Fibroblast of peridontal ligament (primary cell): ENCODE measurements around the gene KCND3.

ENCODE experiments used
- DNase-seq: peaks from one replicate; pipeline ENCODE4 v3.0.0-alpha.2; 2010; ENCODE audit errors: extremely low read depth

KCND3 gene

GRCh38 chr1:111989531-111990025, at the start of gene KCND3:
Gene KCND3, minus strand, starts transcription at chr1:111989668.
- peak; percentile 3 for DNase-seq

GRCh38 chr1:112034277-112034676, 44.8 kb upstream of the KCND3 start:
- DNase-seq, result no peak

- no peak for DNase-seq
These were observed 44.1 kb upstream of the KCND3 start for GRCh38 chr1:112033439-112034120.

GRCh38 chr1:112030157-112030556, 40.7 kb upstream of the KCND3 start:
- DNase-seq, result no peak

GRCh38 chr1:112027696-112028095, 38.2 kb upstream of the KCND3 start:
- DNase-seq, result no peak

GRCh38 chr1:112026501-112026900, 37.0 kb upstream of the KCND3 start:
- DNase-seq, result no peak

GRCh38 chr1:112026016-112026415, 36.5 kb upstream of the KCND3 start:
- peak; percentile 43 for DNase-seq

- DNase-seq, result no peak
These were observed 31.8 kb upstream of the KCND3 start for GRCh38 chr1:112021263-112021662.

- no peak for DNase-seq
These were observed 27.7 kb upstream of the KCND3 start for GRCh38 chr1:112017183-112017582.

- DNase-seq, result no peak
These were observed 23.4 kb upstream of the KCND3 start for GRCh38 chr1:112012823-112013222.

- DNase-seq, result peak; percentile 67
These were observed 21.7 kb upstream of the KCND3 start for GRCh38 chr1:112011202-112011601.

GRCh38 chr1:112007169-112007568, 17.7 kb upstream of the KCND3 start:
- DNase-seq, result no peak

- DNase-seq, result no peak
These were observed 17.1 kb upstream of the KCND3 start for GRCh38 chr1:112006416-112007025.

GRCh38 chr1:112004076-112004475, 14.6 kb upstream of the KCND3 start:
- DNase-seq, result no peak

- DNase-seq, result no peak
These were observed 13.0 kb upstream of the KCND3 start for GRCh38 chr1:112002514-112002913.

GRCh38 chr1:112001436-112001835, 12.0 kb upstream of the KCND3 start:
- no peak for DNase-seq

GRCh38 chr1:112000048-112000447, 10.6 kb upstream of the KCND3 start:
- no peak for DNase-seq

GRCh38 chr1:111998332-111998731, 8.9 kb upstream of the KCND3 start:
- no peak for DNase-seq

GRCh38 chr1:111992476-111992875, 3.0 kb upstream of the KCND3 start:
- no peak for DNase-seq

GRCh38 chr1:111990878-111991718, 1.6 kb upstream of the KCND3 start:
- DNase-seq, result peak; percentile 29

GRCh38 chr1:111990026-111990877, 784 bp upstream of the KCND3 start:
- no peak for DNase-seq
